ENCODE results near the gene GRK3. TPM values are rescaled to one million over a fixed set of nuclear protein-coding genes. Genes with fewer than 3 reads are reported as not detected.

The GRK3 gene
- total and polyA plus RNA-seq, 2 of the 4 experiments (the other 2 are of a cell fraction) = 0.58 to 1.6 TPM

- no peak overlapping the region for H3K9ac ChIP-seq (ENCODE audit: low read depth, low read length)
- 60% methylated on average over 1 of the region's 15 CpGs; no CpG with 5 or more reads in 1 of the 2 experiments for WGBS, 2 experiments (ENCODE audit: extremely low coverage in 2 of 2, insufficient read length in 1 of 2)
- H3K18ac ChIP-seq (ENCODE audit: low read depth, low read length) = no peak overlapping the region
- intact Hi-C loops (cut with micrococcal nuclease) = no loop called here
- H2AK5ac ChIP-seq (ENCODE audit: low read depth, low read length) = peak overlapping the region; percentile 6; the same call in 1 of the 2 replicates
- 0 out of 2 replicates have a peak, but pooled peaks cover 5% of the 10 kb centered on the region for H3K9me1 ChIP-seq (ENCODE audit: insufficient read depth, low read length)
- no peak overlapping the region for H2BK5ac ChIP-seq (ENCODE audit: low read depth, low read length, poor library complexity, severe bottlenecking)
- no peaks in the 10 kb centered on the region for H3K36me3 ChIP-seq (ENCODE audit: control insufficient read depth, insufficient read depth, low read length)
- peak overlapping the region; percentile 71 for H3K4ac ChIP-seq (ENCODE audit: low read depth, low read length)
- H3K9me3 ChIP-seq (ENCODE audit: control insufficient read depth, insufficient read depth, low read length) = peaks cover 5% of the 10 kb centered on the region
- no peak overlapping the region for H4K5ac ChIP-seq (ENCODE audit: low read depth, low read length)
- peak overlapping the region; percentile 22 for H2BK20ac ChIP-seq (ENCODE audit: low read depth, low read length)
- H2AFZ ChIP-seq (replicated peaks; ENCODE audit: low read length, poor library complexity) = no peak overlapping the region
- no peak overlapping the region for H2BK15ac ChIP-seq (ENCODE audit: low read depth, low read length)
- no peak overlapping the region for H3K4me2 ChIP-seq (ENCODE audit: low read depth, low read length)
- no peaks in the 10 kb centered on the region for H3K79me1 ChIP-seq (ENCODE audit: low read depth in 1 of 2, low read length in 2 of 2)
- no peak overlapping the region for H2AK9ac ChIP-seq (replicated peaks; ENCODE audit: low read depth, low read length, poor library complexity)
- peak overlapping the region; percentile 77 for H2BK120ac ChIP-seq (ENCODE audit: low read depth, low read length)
- ATAC-seq (ENCODE audit: low read depth) (no peak), DNase-seq (no peak)
- no peaks in the 10 kb centered on the region for H3K4me1 ChIP-seq (ENCODE audit: control insufficient read depth, insufficient read depth, low read length)
- in situ Hi-C loops (cut with MboI; ENCODE audit: low sequenced_read_pairs) = no loop called here
- peak overlapping the region in 1 of 2 experiments; percentile 56; a peak in 1 of 4 replicates for H4K8ac ChIP-seq (ENCODE audit: low read depth in 2 of 2, low read length in 2 of 2)
- H3K14ac ChIP-seq (replicated peaks; ENCODE audit: low read depth, low read length) = no peak overlapping the region
- ChIA-PET CTCF (interaction anchor here (1.8 kb wide), 1 partner anchor 12 kb away, joined by 5 read pairs; no protein-coding TSS in a partner anchor), POLR2A (ENCODE audit: unreplicated experiment) (no interaction called here)
- dilution Hi-C loops (cut with HindIII; ENCODE audit: low sequenced_read_pairs, unreplicated experiment) = no loop called here
- H3K56ac ChIP-seq (ENCODE audit: extremely low read depth, insufficient read depth, low read length) = no peak overlapping the region
- peak overlapping the region; percentile 58 for H4K91ac ChIP-seq (ENCODE audit: insufficient read depth, low read depth, low read length)
- no TSS peak for BruUV-seq (replicated peaks)
- H3K27ac ChIP-seq (ENCODE audit: insufficient read depth, low read length) = no peak overlapping the region
- no peaks in the 10 kb centered on the region for H4K20me1 ChIP-seq (ENCODE audit: insufficient read depth, low read length)
- no peaks in the 10 kb centered on the region for H3K27me3 ChIP-seq (ENCODE audit: control insufficient read depth, insufficient read depth, low read length)
- H3K4me3 ChIP-seq (ENCODE audit: insufficient read depth, low read depth, low read length) = no peak overlapping the region
- no peak overlapping the region for H3K23ac ChIP-seq (ENCODE audit: low read depth, low read length)
- no peak for TF ChIP-seq CHD1 (IDR thresholded peaks at IDR 0.05; ENCODE audit: low read depth, low read length)
- no peak for TF ChIP-seq RCOR1 (IDR thresholded peaks at IDR 0.05; ENCODE audit: insufficient replicate concordance, low read length)
- TF ChIP-seq SMC3 (IDR thresholded peaks at IDR 0.05; ENCODE audit: low read depth, low read length) = no peak
- TF ChIP-seq, protein P1, sequence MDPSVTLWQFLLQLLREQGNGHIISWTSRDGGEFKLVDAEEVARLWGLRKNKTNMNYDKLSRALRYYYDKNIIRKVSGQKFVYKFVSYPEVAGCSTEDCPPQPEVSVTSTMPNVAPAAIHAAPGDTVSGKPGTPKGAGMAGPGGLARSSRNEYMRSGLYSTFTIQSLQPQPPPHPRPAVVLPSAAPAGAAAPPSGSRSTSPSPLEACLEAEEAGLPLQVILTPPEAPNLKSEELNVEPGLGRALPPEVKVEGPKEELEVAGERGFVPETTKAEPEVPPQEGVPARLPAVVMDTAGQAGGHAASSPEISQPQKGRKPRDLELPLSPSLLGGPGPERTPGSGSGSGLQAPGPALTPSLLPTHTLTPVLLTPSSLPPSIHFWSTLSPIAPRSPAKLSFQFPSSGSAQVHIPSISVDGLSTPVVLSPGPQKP (IDR thresholded peaks at IDR 0.05; ENCODE audit: borderline replicate concordance, low read depth, low read length) = no peak
Measured at GRCh38 chr22:25760848-25761595, 196.5 kb downstream of the GRK3 start.

Measured in IMR-90 (cell line).